Eye (tissue), 1 donor: ENCODE data around the gene ZNF678.
"Not testable (repeated sequence)": the region's sequence is repeated elsewhere in the genome, so short reads cannot be mapped to it uniquely, and the experiment has no call there.

ENCODE experiments used
- DNase-seq: peaks from one replicate; pipeline ENCODE4 v3.0.0-alpha.2; 2015

The ZNF678 gene

GRCh38 chr1:227607336-227607898 lies 44.1 kb downstream of the ZNF678 start:
- no peak for DNase-seq

GRCh38 chr1:227612658-227613057 lies 49.3 kb downstream of the ZNF678 start:
- no peak for DNase-seq

GRCh38 chr1:227613526-227613925 lies 50.2 kb downstream of the ZNF678 start:
- DNase-seq: no peak

- no peak for DNase-seq
Observed at GRCh38 chr1:227621211-227621610, 57.9 kb downstream of the ZNF678 start.

- no peak for DNase-seq
Observed at GRCh38 chr1:227622739-227623475, 59.6 kb downstream of the ZNF678 start.

GRCh38 chr1:227632325-227632724 lies 69.0 kb downstream of the ZNF678 start:
- DNase-seq: no peak

- DNase-seq: no peak
Observed at GRCh38 chr1:227635596-227635995, 72.2 kb downstream of the ZNF678 start.

- no peak for DNase-seq
Observed at GRCh38 chr1:227654431-227654830, 91.1 kb downstream of the ZNF678 start.

- DNase-seq: no peak
Observed at GRCh38 chr1:227654858-227655752, 91.7 kb downstream of the ZNF678 start.

- DNase-seq: no peak
Observed at GRCh38 chr1:227661495-227661894, 98.1 kb downstream of the ZNF678 start.

- DNase-seq: no peak
Observed at GRCh38 chr1:227662933-227663332, 99.6 kb downstream of the ZNF678 start.

- DNase-seq: no peak
Observed at GRCh38 chr1:227666286-227666685, 102.9 kb downstream of the ZNF678 start.

GRCh38 chr1:227673441-227673840 lies 110.1 kb downstream of the ZNF678 start:
- DNase-seq: no peak

- no peak for DNase-seq
Observed at GRCh38 chr1:227685807-227686206, 122.5 kb downstream of the ZNF678 start.

GRCh38 chr1:227697321-227697864 lies 134.0 kb downstream of the ZNF678 start:
- DNase-seq: no peak

GRCh38 chr1:227701631-227702030 lies 138.3 kb downstream of the ZNF678 start:
- not testable (repeated sequence) for DNase-seq

GRCh38 chr1:227707846-227708245 lies 144.5 kb downstream of the ZNF678 start:
- DNase-seq: no peak

GRCh38 chr1:227709451-227709850 lies 146.1 kb downstream of the ZNF678 start:
- DNase-seq: no peak

- DNase-seq: not testable (repeated sequence)
Observed at GRCh38 chr1:227710474-227710873, 147.1 kb downstream of the ZNF678 start.

GRCh38 chr1:227712648-227713047 lies 149.3 kb downstream of the ZNF678 start:
- no peak for DNase-seq

GRCh38 chr1:227718932-227719331 lies 155.6 kb downstream of the ZNF678 start:
- no peak for DNase-seq

GRCh38 chr1:227723474-227723873 lies 160.1 kb downstream of the ZNF678 start:
- DNase-seq: no peak

GRCh38 chr1:227725046-227725445 lies 161.7 kb downstream of the ZNF678 start:
- DNase-seq: no peak
